GF-D8 (cell line): ENCODE results near the gene LCOR.

Source experiments
- DNase-seq: peaks from one replicate; lab custom pipeline; 2025; lab: John Stamatoyannopoulos, UW

Gene LCOR

DNA sequence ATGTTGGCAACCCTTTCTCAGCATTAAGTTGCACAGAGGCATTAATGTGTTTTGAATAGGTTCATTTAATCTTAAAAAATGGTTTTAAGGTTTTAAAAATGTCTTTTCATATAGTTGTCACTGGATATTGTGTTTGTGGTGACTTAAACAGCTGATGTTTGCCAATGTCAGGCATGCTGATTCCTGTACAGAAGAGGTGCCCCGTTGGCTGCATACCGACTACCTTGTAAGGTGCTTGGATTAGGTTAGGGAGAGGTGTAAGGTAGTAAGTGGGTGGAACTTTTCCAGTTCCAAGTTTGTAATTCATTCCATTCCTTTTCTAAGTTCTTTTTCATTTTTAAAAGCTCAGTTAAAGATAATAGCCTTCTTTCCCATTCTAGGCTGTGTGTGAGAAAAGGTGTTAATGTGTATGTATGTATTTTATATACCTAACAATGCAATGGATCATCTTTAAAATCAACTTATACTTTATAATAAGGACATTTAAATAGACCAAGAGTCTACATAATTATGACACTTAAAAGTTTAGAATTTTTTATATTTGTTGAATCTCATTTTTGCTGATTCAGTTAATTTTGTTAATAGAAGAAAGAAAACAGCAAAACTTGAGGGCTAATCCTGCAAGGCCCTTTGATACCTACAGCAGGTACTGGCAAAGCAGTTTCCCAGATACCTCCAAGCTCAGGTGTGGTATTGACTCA is 155.2 kb downstream of the LCOR start:
- no peak for DNase-seq

DNA sequence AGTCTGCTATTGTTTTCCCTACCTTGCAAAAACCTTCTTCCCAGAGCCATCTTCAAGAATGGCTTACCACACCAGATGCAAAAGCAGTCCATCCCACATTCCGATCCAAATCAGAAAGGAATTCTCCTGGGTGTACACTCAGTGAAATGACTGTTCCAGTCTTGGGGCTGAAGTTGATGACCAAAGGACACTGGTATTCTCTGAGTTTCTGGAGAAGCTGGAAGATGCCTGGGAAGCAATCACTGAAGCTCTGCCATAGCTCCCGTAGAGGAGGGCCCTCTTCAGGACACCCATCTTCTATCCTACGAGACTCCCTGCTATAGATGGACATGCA is 155.7 kb downstream of the LCOR start:
- no peak for DNase-seq

DNA sequence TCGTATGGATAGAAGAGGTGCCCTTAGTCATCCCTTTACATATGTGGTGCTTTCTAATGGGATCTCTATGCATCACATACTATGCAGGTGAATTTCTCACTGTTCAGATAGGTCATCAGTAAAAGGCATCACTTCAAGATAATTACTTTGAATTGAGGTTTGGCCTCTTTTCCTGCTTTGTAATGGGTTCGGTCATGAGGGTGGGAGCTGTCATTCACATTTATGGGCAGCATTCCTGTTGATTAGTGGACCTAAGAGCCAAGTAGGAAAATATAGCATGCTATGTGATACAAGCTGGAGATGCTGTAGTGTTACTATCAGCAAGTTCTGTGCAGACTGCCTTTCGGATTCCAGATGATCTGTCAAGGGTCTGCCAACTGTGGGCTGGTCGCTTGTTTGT is 156.3 kb downstream of the LCOR start:
- DNase-seq = no peak

DNA sequence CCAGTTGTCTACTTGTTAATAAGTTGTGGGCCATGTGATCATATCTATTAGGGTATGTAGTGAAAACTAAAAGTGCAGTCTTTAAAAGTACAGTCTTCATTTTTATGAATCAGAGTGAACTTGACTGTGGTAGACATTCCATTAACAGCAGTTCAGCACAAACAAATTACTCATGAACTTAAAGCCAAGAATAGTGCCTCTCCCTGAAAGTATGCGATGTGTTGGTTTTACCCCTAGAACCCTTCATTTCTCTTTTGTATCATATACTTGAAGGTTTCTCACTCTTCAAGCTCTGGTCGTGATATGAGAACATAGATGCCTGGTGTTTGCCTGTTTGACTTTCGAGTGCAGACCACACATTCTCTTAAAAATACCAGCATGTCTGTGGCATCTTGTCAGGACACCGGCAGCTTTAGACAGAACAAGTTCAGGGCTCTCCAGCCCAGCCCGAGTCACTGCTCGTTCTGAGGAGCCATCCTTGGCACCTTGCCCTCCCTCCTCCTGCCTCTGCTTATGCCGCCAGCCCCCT is 159.3 kb downstream of the LCOR start:
- no peak for DNase-seq

DNA sequence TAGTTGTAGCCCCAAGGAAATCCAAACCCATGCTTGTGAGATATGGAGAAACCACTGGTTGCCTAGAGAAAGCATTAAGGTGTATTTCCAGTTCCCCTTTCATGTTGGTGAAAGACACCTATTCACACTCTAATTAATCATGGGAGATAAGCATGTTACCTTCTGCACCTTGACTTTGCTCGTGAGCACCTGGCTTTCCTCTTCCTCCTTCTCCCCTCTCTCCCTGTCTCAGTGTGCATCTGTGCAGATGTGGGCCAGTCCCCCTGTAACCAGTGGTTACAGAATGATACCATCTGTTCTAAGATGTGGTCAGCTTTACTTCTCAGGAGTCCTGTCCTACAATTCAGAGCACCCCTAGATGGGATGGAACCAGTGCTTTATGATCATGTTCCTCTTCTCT is 160.6 kb downstream of the LCOR start:
- DNase-seq = no peak

DNA sequence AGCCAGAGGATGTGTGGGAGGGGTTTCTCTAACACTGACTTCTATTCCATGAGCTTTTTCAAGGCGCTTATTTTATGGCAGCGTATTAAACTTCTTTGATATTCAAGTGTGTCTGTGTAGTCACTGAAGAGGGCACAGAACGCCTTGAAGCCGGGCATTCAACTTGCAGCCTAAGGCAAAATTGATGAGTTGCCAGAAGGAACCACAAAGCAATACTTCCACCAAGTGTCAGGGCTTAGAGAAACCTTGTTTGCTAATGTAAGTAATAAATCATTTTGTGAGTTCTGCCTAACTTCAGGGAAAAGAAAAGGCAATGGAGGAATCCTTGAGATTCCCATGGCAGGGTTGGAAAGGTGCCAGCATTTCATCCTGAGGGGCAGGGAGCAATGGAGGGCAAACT is 163.8 kb downstream of the LCOR start:
- DNase-seq = no peak

DNA sequence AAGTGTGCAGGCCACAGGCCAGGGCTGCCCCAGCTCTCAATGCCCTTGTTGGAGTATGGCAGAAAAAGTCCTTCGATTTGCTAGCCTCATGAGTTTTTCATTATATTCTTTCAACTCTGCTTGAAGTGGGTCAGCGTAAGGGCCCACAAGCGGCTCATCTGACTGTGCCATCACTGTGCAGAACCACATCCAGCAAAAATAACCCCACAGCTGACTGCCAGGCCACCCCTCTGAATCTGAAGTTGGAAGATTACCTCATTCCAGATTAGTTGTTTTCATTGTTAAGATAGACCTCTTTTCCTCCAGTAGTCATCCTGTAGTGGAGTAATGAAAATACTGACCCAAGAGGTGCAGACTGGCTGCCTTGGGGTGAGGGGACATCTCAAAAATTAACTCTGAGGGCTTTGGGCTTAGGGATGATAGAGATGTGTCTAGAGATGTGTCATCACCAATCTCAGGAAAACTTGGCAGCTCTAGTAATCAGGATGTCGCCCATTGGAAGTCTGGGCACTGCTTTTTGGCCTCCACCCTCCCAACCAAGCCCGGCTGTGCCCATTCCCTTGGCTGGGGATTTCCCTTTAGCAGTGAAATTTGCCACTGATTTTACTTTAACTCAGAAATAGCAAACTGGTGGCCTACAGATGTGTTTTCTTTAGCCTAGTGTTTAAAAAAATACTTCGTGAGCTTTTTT is 164.3 kb downstream of the LCOR start:
- DNase-seq = no peak

DNA sequence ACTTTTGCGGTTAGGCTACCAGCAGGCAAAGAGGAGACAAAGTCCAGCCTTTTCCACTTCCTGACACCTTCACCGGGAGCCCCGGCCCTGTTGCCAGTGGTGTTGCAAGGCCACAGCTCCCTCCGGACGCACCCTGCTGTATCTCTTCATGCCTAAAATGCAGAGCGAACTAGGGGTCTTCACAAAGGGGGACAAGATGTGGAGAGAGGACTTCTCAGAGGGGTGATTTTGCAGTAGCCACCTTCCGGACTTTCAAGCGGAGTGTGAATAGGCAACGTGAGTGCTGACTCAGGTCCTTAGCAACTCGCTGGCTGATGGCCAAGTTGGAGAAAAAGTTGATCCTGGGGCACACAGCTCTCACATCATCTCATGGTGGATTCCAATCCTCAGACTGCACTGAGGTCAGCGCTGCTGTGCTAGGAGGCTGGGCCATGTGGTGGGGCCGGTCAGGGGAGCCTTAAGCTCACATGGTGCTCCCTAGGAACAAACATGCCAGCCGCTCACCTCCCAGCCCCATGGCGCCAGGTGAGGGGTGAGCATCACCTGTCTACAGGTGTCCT is 166.3 kb downstream of the LCOR start:
- DNase-seq = no peak

DNA sequence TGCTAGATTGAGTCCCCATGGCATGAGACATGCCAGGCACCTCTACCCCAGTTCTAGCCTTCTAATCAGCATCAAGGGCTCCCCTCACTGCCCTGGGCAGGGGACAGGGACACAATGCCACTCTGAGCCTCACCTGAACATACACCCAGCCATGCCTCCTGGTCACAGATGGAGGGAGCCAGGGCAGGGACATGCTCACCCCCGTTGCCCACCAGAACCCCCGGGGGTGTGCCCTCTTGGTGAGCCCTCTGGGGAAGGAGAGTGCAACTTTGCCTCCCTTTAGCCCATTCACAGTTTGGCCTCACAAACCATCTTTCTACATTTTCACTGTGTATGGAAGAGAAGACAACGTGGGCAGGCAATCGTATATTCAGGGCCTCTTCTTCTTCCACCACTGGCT is 167.2 kb downstream of the LCOR start:
- DNase-seq = no peak

DNA sequence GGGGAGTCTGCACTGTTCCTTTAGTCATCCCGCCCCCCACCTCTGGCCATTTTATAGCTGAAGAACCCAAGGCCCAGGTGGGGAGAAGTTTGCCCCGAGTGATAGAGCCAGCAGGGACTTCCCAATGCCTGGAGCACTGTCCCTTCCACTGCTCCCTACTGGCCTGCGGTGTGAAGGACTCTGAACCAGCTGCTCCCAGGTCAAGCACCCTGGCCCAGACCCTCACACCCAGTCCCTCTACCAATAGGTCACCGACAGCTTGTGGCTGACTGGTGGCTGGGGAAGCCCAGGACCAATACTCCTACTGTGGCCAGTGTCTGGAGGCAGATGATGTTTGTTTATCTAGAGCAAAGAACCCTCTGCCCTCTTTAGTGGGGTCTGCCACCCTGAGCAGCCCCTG is 167.9 kb downstream of the LCOR start:
- no peak for DNase-seq

DNA sequence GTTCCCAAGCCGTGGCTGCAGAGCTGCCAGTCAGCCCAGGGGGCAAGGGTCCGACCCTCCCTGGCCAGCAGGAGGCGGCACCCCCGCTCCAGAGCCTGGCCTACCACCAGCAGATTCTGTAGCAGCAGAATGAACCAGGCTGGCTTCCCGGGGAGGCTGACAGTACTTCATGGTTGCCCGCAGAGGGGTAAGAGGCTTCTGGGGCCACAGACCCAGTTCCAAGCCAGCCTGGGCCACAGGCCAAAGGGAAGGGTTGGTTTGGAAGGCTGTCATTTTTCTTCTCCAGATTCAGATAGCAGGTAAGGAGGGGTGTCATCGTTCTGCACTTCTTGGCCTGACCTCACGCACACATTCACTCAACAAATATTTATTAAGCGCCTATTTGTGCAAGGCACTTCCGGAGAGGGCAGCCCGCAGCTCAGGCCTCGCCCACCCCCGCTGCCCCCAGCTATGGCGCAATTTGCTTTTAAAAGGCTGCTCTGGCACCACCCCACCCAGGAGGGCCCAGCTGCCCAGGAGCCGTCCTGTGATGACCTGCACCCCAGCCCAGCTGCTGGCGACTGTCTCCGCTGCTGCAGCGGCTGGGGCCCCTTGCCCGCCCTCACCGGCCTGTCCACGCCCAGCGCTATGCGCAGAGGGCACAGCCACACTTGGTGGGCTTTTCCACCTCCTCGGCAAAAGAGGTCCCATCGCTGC is 168.5 kb downstream of the LCOR start:
- DNase-seq = no peak

DNA sequence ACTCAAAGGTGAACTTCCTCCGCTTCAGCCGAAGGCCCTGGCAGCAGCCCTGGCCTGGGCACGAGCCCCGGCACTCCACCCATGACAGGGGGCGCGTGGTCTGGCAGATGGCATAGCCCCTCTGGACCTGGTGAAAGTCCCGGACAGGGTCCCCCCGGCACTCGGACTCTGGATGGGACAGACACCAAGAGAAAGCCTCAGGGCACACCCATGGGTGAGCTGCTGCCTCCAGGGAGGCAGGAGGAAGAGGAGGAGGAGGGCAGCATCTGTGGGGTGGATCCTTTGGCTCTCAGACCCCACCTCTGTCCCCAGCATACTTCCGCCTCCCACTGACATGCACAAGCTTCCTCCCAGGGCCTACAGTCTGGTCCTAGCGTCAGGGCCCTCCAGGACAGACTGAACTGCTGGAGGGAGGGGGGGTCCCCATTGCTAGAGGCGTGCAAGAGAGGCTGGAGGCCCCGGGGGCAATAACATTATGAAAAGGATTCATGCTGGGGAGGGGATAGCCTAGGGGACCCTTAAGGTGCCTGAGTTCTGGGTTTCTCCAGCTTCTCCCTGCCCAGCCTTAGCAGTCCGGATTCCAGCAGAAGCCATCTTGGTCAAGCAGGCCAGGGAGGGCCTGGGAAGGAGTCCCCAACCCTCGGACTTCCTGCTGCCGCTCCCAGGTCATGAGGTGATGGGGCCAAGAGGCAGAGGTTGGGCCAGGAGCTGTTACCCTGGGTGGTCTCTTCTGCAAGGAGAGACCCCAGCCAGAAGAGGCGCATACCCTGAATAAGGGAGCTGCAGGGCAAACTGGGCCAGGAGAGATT is 169.3 kb downstream of the LCOR start:
- no peak for DNase-seq

DNA sequence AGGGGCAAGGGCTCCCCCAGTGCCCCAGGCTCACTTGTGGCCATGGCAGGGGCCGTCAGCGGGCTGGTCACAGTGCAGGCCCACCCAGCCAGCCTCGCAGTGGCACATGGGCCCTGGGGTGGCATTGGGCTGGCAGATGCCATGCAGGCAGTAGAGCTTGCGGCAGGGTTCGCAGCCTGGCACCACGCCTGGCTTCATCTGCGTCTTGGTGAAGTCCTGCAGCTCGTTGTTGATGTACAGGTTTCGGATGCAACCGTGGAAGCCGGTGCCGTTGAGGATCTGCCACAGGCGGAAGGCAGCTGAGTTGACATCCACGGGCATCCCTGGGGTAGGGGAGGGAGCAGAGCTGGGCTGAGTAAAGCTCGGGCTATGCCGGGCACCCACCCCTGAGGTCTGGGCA is 170.6 kb downstream of the LCOR start:
- no peak for DNase-seq

DNA sequence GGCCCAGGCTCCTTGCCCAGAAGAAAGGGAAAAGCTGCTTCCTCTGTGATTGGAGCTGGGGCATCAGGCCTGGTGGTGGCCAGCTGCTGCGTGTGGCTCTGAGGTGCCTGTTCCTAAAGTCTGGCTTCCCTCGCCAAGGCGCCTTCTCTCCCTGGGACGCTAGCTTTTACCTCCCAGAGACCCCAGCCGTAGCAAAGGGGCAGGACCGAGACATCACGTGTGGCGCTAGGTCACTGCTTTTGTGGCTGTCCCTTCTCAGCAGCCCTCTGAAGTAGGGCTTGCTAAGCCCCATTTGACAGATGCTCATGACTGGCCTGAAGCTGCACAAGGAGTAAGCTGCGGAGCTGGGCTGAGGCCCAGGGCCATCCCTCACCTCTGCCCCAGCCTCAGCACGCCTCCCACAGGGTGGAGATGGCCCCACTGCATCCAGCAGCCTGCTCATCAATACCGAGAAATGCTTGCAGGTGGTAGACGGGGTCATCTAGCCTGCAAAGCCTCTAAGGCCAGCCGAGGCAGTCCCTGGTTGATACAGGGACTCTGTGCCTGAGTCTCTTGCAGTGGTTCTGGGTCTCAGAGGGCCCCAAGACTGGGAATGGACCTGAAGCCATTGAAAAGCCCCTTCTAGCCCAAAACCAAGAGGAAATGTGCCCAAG is 171.2 kb downstream of the LCOR start:
- DNase-seq = no peak

DNA sequence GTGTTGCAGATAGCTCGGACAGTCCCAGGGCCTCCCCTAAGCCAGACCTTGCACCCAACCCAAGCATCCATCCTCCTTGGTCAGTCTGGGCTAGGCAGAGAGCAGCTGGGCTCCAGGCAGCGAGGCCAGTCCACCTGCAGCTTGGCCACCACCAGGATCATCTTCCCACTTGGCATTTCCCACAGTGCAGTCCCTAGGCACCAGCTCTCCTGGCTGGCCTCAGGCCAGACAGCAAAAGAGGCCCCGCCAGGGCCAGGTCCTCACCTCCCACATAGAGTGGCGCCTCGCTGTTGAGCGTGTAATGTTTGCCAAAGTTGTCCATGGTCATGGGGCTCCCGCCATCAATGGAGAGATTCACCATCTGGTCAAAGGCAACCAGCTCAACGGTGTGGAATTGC is 171.7 kb downstream of the LCOR start:
- DNase-seq = no peak

DNA sequence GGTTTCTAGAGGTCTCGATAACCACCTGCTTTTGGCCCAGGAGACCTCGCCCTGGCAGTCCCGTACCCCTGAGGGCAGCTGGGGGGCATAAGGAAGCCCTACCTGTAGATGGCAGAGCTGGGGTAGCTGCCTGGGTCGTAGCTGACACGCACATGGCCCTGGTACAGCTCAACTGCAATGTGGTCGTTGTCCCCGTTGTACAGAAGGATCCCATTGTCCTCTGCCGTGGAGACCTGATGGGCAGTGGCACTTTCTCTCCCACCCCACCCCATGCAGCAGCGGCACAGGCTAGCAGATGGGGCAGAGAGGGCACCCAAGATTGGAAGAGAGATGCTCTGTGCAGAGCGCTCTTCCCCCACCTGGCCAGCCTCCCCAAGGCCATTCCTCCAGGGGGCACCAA is 172.5 kb downstream of the LCOR start:
- no peak for DNase-seq

DNA sequence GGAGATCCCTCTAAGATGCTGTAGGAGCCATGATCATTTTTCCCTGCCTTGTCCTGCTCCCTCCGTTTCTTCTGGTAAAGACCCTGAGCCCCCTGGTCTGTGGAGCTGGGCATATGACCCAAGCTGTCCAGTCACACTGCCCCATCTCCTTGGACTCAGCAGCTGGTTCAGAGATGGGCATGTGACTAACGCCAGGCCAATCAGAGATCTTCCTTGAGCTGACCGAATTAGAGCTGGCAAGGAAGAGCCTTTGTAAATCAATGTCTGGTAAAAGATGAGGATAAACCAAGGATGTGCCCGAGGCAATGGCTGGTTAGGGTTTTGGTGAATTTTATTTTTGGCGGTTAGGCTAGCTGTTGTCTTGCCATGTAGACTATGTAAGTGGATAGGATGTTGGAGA is 173.3 kb downstream of the LCOR start:
- DNase-seq = no peak

DNA sequence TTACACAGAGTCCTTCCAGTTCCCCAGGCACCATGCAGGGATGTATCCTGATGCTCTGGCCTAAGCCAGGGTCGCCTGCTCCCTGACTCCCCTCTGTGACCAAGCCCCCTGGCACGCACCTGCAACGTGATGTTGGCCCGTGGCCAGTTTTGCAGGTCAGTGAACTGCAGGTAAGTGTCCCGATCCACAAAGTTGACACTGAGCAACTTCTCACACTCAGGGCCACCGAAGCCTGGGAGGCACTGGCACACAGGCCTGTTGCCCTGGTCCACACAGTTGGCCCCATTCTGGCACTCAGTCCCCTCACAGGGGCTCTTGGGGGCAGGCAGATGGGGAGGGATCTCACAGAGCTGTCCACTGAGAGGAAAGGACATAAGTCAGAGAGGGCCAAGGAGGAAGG is 174.3 kb downstream of the LCOR start:
- no peak for DNase-seq

DNA sequence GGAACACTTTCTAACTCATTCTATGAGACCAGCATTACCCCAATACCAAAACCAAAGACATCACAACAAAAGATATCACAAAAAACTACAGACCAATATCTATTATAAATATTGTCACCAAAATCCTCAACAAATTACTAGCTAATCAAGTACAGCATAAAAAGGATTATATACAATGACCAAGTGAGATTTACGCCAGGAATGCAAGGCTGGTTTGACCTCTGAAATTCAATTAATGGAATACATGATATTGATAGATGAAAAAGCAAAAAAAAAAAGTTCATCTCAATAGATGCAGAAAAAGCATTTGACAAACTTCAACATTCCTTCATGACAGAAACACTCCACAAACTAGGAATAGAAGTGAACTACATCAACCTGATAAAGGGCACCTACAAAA is 175.3 kb downstream of the LCOR start:
- no peak for DNase-seq

DNA sequence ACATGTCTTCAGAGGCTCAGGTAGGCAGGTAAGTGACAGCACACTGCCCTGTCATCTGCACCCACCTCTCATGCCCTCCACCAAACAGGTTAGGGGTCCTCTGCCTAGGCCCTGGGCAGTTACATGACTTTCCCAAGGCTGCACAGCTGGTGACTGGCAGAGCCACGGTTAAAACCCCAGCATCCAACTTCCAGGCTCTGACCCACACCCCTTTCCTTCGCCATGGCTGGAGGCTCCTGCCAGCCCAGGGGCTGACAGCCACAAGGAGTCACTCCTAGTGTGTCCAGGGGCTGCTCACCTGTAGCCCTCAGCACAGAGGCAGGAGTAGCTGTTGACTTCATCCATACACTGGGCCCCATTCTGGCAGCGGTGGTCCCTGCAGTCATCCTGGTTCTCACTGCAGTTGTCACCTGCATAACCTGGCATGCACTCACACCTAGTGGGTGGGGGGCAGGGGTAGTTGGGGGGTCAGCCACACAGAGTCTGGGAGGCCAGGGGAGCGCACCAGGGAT is 178.7 kb downstream of the LCOR start:
- DNase-seq = no peak

DNA sequence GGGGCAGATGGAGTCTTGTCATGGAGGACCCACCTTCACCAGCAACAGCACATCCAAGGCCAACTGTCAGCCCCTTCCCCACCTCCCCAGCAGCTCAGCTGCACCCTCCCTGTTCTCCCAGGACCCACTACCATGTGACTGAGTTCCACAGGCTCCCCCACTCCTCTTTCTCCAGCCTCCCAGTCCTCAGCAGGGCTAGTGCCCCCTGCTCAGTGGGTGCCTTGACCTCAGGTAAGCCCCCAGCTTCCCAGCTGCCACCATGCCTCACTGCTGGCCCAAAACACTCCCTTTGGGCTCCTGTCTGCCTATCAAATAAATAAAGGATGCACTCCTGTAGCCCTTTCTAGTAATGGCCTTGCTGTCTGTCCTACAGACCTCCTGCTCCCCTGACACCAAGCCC is 179.3 kb downstream of the LCOR start:
- no peak for DNase-seq
